HepG2 (cell line): ENCODE data around the gene SNAPIN. TPM values are rescaled to one million over a fixed set of nuclear protein-coding genes. Genes with fewer than 3 reads are reported as not detected.

Experiments used
- AKAP8 ChIP-seq: sonication (generic); formaldehyde crosslinking; IDR thresholded peaks from 2 replicates; pipeline ENCODE4 v1.5.1; 2020; ENCODE audit warnings: mild to moderate bottlenecking, missing genetic modification reagents
- ELF4 ChIP-seq: sonication (generic); formaldehyde crosslinking; IDR thresholded peaks from 2 replicates; pipeline ENCODE4 v1.5.0; 2020; ENCODE audit warnings: missing genetic modification reagents, mild to moderate bottlenecking, moderate library complexity, borderline replicate concordance
- GPN1 ChIP-seq: sonication (generic); formaldehyde crosslinking; IDR thresholded peaks from 2 replicates; pipeline ENCODE4 v1.5.1; 2020; ENCODE audit warnings: missing genetic modification reagents, borderline replicate concordance
- KLF6 ChIP-seq: IDR thresholded peaks from 2 replicates; pipeline ENCODE4 v1.8.0; 2016; ENCODE audit warnings: missing biosample characterization, missing genetic modification reagents
- MYNN ChIP-seq: sonication (generic); formaldehyde crosslinking; IDR thresholded peaks from 2 replicates; pipeline ENCODE4 v1.4.0; 2020; ENCODE audit warnings: mild to moderate bottlenecking, low read depth, missing genetic modification reagents
- SALL1 ChIP-seq: sonication (generic); formaldehyde crosslinking; IDR thresholded peaks from 2 replicates; pipeline ENCODE4 v1.8.0; 2022; ENCODE audit warnings: mild to moderate bottlenecking, missing genetic modification reagents
- SIN3B ChIP-seq: fragments of 150-350 bp; IDR thresholded peaks from 2 replicates; pipeline ENCODE4 v1.6.1; 2014; ENCODE audit warnings: low read length
- SMAD9 ChIP-seq: sonication (generic); formaldehyde crosslinking; IDR thresholded peaks from 2 replicates; pipeline ENCODE4 v1.5.1; 2020; ENCODE audit warnings: mild to moderate bottlenecking, missing genetic modification reagents
- SNRNP70 ChIP-seq: fragments of 200-400 bp; formaldehyde crosslinking; IDR thresholded peaks from 2 replicates; pipeline ENCODE4 v1.6.1; 2017; ENCODE audit warnings: mild to moderate bottlenecking, low read depth, low read length, moderate library complexity
- ZBTB3 ChIP-seq: sonication (generic); formaldehyde crosslinking; IDR thresholded peaks from 2 replicates; pipeline ENCODE4 v1.4.0; 2020; ENCODE audit warnings: low read depth, mild to moderate bottlenecking, moderate library complexity, missing genetic modification reagents, borderline replicate concordance
- ZFP36 ChIP-seq: fragments of 150-350 bp; IDR thresholded peaks from 2 replicates; pipeline ENCODE4 v1.6.1; 2018; ENCODE audit warnings: borderline replicate concordance, low read length, low read depth; ENCODE audit not compliant: partially characterized antibody
- ZNF12 ChIP-seq: sonication (generic); formaldehyde crosslinking; IDR thresholded peaks from 2 replicates; pipeline ENCODE4 v1.5.0; 2020; ENCODE audit warnings: missing genetic modification reagents
- ZNF205 ChIP-seq: IDR thresholded peaks from 2 replicates; pipeline ENCODE4 v1.6.1; 2018; ENCODE audit warnings: missing biosample characterization, missing genetic modification reagents
- ZNF362 ChIP-seq: sonication (generic); formaldehyde crosslinking; IDR thresholded peaks from 2 replicates; pipeline ENCODE4 v1.4.0; 2020; ENCODE audit warnings: missing genetic modification reagents, mild to moderate bottlenecking, borderline replicate concordance
- ZNF546 ChIP-seq: sonication (generic); formaldehyde crosslinking; conservative IDR thresholded peaks from 2 replicates; pipeline ENCODE4 v1.8.1; 2023; ENCODE audit warnings: mild to moderate bottlenecking, missing genetic modification reagents
- ZNF619 ChIP-seq: sonication (generic); formaldehyde crosslinking; IDR thresholded peaks from 2 replicates; pipeline ENCODE4 v1.4.0; 2020; ENCODE audit warnings: mild to moderate bottlenecking, missing genetic modification reagents
- ZNF652 ChIP-seq: IDR thresholded peaks from 2 replicates; pipeline ENCODE4 v1.6.1; 2016; ENCODE audit warnings: low read depth, borderline replicate concordance
- ZNF713 ChIP-seq: sonication (generic); formaldehyde crosslinking; IDR thresholded peaks from 2 replicates; pipeline ENCODE4 v1.4.0; 2020; ENCODE audit warnings: mild to moderate bottlenecking, missing genetic modification reagents
- ZUFSP ChIP-seq: sonication (generic); formaldehyde crosslinking; IDR thresholded peaks from 2 replicates; pipeline ENCODE4 v1.9.0; 2021; ENCODE audit warnings: missing genetic modification reagents, mild to moderate bottlenecking, borderline replicate concordance
- polyA plus RNA-seq, 8 experiments: library from polyadenylated mRNA; depleted of rRNA in 3 of 8; stranded (reverse) in 7 of 8; unstranded in 1 of 8; fragments of >200 nt; fragmentation: Illumina TruSeq in 4 of 8; extraction: Trizol in 4 of 8; gene quantifications; 2 replicates each; pipeline versions ENCODE4 v1.2.1 to v1.2.3, GENCODE V29; 2011 to 2016; ENCODE audit warnings: low read depth in 4 of 8, missing spikeins in 1 of 8, mixed read lengths in 1 of 8; ENCODE audit not compliant: insufficient read depth in 1 of 8
- total RNA-seq, 5 experiments: library from RNA; depleted of rRNA; stranded (reverse); fragments of >200 nt; fragmentation: Illumina TruSeq; extraction: Trizol; gene quantifications; 2 replicates each; pipeline ENCODE4 v1.2.3, GENCODE V29; 2016; ENCODE audit warnings: low read depth in 1 of 5
- TF ChIP-seq, protein P1 (sequence below): IDR thresholded peaks from 2 replicates; pipeline ENCODE4 v1.6.1; 2016
- TF ChIP-seq, protein P2 (sequence below): sonication (generic); formaldehyde crosslinking; conservative IDR thresholded peaks from 2 replicates; pipeline ENCODE4 v1.8.0; 2022; ENCODE audit warnings: mild to moderate bottlenecking, moderate library complexity, missing genetic modification reagents

Gene SNAPIN
- total and polyA plus RNA-seq, 2 of the 13 experiments (the other 11 are each of a cell fraction or from before 2014, with no cell fraction given), result 23.9 to 25.7 TPM

GRCh38 chr1:153670859-153671627 is 12.5 kb downstream of the SNAPIN start, which contains the start of gene ILF2 (continued):
- TF ChIP-seq ZBTB3 (CRISPR knock-in tag) (no peak), ELF4 (0 out of 2 replicates have a peak, but pooled peaks have one; percentile 23), SNRNP70 (no peak), KLF6 (CRISPR knock-in tag) (no peak), GPN1 (CRISPR knock-in tag) (no peak), ZUFSP (CRISPR knock-in tag) (no peak), MYNN (CRISPR knock-in tag) (no peak), ZFP36 (no peak), AKAP8 (CRISPR knock-in tag) (no peak), ZNF362 (CRISPR knock-in tag) (peak; percentile 76; the same call in 1 of the 2 replicates), ZNF12 (CRISPR knock-in tag) (no peak), SALL1 (CRISPR knock-in tag) (peak; percentile 76), ZNF546 (CRISPR knock-in tag) (no peak), ZNF713 (CRISPR knock-in tag) (no peak), ZNF205 (CRISPR knock-in tag) (0 out of 2 replicates have a peak, but pooled peaks have one; percentile 13), SMAD9 (CRISPR knock-in tag) (no peak), ZNF652 (CRISPR knock-in tag) (0 out of 2 replicates have a peak, but pooled peaks have one; percentile 5), ZNF619 (CRISPR knock-in tag) (no peak), SIN3B (peak; percentile 68; the same call in 1 of the 2 replicates)
- TF ChIP-seq, protein P1, sequence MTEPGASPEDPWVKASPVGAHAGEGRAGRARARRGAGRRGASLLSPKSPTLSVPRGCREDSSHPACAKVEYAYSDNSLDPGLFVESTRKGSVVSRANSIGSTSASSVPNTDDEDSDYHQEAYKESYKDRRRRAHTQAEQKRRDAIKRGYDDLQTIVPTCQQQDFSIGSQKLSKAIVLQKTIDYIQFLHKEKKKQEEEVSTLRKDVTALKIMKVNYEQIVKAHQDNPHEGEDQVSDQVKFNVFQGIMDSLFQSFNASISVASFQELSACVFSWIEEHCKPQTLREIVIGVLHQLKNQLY (CRISPR knock-in tag), result no peak
- TF ChIP-seq, protein P2, sequence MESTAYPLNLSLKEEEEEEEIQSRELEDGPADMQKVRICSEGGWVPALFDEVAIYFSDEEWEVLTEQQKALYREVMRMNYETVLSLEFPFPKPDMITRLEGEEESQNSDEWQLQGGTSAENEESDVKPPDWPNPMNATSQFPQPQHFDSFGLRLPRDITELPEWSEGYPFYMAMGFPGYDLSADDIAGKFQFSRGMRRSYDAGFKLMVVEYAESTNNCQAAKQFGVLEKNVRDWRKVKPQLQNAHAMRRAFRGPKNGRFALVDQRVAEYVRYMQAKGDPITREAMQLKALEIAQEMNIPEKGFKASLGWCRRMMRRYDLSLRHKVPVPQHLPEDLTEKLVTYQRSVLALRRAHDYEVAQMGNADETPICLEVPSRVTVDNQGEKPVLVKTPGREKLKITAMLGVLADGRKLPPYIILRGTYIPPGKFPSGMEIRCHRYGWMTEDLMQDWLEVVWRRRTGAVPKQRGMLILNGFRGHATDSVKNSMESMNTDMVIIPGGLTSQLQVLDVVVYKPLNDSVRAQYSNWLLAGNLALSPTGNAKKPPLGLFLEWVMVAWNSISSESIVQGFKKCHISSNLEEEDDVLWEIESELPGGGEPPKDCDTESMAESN (CRISPR knock-in tag), result no peak
